Kidney epithelial cell (primary cell): ENCODE measurements around the gene PRR5L. TPM values are rescaled to one million over a fixed set of nuclear protein-coding genes. Genes with fewer than 3 reads are reported as not detected.

Experiments
- DNase-seq: peaks from one replicate; pipeline ENCODE4 v3.0.0-alpha.2; 2010; ENCODE audit warnings: low read depth
- H3K27me3 ChIP-seq: 2 replicates; pipeline ENCODE4 v1.6.0; 2011; ENCODE audit warnings: low read length; ENCODE audit not compliant: control insufficient read depth, insufficient read depth
- H3K36me3 ChIP-seq: 2 replicates; pipeline ENCODE4 v1.5.1; 2011; ENCODE audit warnings: low read length; ENCODE audit not compliant: control insufficient read depth, insufficient read depth
- H3K4me3 ChIP-seq: 2 replicates; pipeline ENCODE4 v1.5.1; 2011; ENCODE audit warnings: low read depth, mild to moderate bottlenecking, control low read depth, low read length
- CTCF ChIP-seq: IDR thresholded peaks from 2 replicates; pipeline ENCODE4 v1.5.1; 2011; ENCODE audit warnings: mild to moderate bottlenecking, moderate library complexity, low read length, control low read depth, inconsistent platforms; ENCODE audit not compliant: insufficient read depth, poor library complexity, severe bottlenecking
- total RNA-seq: library from RNA; depleted of rRNA; stranded (reverse); fragments of >200 nt; gene quantifications from 2 replicates; pipeline ENCODE4 v1.2.3, GENCODE V29; 2015

The PRR5L gene
- total RNA-seq, 1 donor from 2014 or later = 15.9 TPM

GRCh38 chr11:36403661-36404060, 107.6 kb downstream of the PRR5L start:
- no peak for DNase-seq
- no peak for TF ChIP-seq CTCF
- peaks cover 6% of the 10 kb centered on the region for H3K36me3 ChIP-seq
- H3K4me3 ChIP-seq = no peak overlapping the region
- no peaks in the 10 kb centered on the region for H3K27me3 ChIP-seq

- H3K27me3 ChIP-seq = no peaks in the 10 kb centered on the region
- no peak for TF ChIP-seq CTCF
- peaks cover 5% of the 10 kb centered on the region for H3K36me3 ChIP-seq
- no peak overlapping the region for H3K4me3 ChIP-seq
- DNase-seq = no peak
Measured at GRCh38 chr11:36404831-36405230, 108.7 kb downstream of the PRR5L start.

DNA sequence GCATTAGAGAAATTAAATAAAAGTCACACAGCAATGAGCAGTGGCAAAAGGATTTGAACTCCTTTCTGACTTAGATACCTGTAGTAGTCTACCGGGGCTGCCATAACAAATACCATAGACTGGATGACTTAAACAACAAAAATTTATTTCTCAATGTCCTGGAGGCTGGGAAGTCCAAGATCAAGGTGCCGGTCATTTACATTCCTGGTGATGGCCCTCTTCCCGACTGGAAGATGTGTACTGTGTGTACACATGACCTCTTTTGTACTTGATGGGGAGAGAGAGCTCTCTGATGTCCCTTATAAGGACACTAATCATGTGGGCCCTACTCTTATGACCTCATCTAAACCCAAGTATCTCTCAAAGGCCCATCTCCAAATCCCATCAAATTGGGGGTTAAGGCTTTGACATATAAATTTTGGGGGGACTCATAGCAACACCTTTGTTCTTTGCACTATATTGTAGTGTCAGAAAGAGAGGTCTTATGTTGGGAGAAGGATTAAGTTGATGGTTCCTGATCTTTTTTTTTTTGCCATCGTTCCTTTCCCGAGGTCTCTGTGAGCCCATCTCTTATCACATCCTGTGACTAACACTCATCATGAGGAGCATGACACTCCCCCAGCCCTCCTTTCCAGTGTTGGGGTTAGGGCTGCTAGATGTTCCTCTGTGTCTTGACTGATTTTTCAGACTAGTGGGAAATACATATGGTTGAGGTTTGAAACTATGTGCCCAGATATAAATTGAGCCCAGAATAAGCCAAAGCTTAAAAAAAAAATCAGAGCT, 109.7 kb downstream of the PRR5L start:
- no peak overlapping the region for H3K4me3 ChIP-seq
- H3K36me3 ChIP-seq = peaks cover 5% of the 10 kb centered on the region
- no peak for DNase-seq
- no peaks in the 10 kb centered on the region for H3K27me3 ChIP-seq
- TF ChIP-seq CTCF = no peak

DNA sequence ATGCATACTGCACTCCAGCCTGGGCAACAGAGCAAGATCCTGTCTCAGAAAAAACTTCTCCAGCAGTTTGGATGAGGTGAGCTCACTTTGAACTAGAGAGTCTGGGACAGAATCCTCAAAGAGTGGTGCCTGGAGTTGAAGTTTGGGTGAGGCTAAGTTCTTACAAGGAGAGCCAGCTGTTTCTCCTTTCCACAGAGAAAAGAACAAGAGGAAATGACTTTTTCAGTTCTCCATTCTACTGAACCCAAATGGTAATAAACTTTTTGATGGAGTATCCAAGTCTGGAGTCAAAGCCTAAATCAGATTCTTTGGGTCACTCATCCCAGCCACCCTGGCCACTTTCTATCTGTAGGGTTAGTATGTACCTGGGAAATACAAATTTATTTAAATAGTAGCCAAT, 111.3 kb downstream of the PRR5L start:
- TF ChIP-seq CTCF = no peak
- Histone ChIP-seq H3K27me3 (no peaks in the 10 kb centered on the region), H3K36me3 (peaks cover 2% of the 10 kb centered on the region), H3K4me3 (no peak overlapping the region)
- no peak for DNase-seq

DNA sequence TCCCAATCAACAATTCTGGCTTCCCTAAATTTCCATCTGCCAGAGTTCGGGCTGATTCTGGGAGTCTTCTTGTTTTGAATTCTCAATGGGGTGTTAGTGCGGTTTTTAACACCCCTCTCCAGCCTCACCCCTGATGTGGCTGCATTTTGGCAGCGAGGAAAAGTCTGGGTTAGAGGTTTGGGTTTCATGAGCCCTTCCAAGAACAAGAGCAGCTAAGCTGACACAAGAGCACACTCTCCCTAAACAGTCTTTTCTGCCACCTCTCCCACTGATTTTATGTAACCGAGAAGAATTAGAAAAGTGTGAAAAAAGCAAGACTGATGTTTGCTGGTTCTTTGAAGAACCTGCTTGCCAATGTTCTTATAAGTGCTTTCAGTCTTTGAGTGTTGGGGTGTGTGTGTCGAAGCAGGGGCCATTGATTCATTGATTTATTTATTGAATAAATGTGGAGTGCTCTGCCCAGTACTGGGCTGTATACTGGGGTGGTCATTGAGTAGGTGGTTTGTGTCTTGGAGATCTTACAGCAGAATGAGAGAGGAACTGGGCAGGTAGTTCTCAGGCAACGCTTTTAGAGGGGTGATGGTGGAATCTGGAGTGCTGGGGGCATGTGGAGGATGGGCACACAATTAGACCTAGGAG, 112.5 kb downstream of the PRR5L start:
- TF ChIP-seq CTCF = no peak
- Histone ChIP-seq H3K27me3 (no peaks in the 10 kb centered on the region), H3K36me3 (peaks cover 1% of the 10 kb centered on the region), H3K4me3 (no peak overlapping the region)
- DNase-seq = no peak
